Subcutaneous abdominal adipose tissue (tissue), 5 donors: Measurements from ENCODE around the gene SH3PXD2B.

Experiments used
- H3K27ac ChIP-seq: one replicate; pipeline ENCODE4 v1.7.0; 2013; ENCODE audit warnings: low read depth, mild to moderate bottlenecking, inconsistent platforms, low read length, moderate library complexity
- H3K27me3 ChIP-seq, 5 donors: one replicate each; pipeline ENCODE4 v1.7.0; 2013; ENCODE audit warnings: low read length in 5 of 5, inconsistent platforms in 1 of 5; ENCODE audit not compliant: control insufficient read depth in 5 of 5, insufficient read depth in 4 of 5
- H3K36me3 ChIP-seq, 5 donors: one replicate each; pipeline ENCODE4 v1.7.0; 2013; ENCODE audit warnings: low read length in 5 of 5; ENCODE audit not compliant: control insufficient read depth in 5 of 5, insufficient read depth in 5 of 5
- H3K4me1 ChIP-seq, 5 donors: one replicate each; pipeline ENCODE4 v1.7.0; 2013; ENCODE audit warnings: low read length in 5 of 5, mild to moderate bottlenecking in 3 of 5, moderate library complexity in 1 of 5; ENCODE audit not compliant: control insufficient read depth in 5 of 5, insufficient read depth in 5 of 5
- H3K4me3 ChIP-seq, 5 donors: one replicate each; pipeline ENCODE4 v1.7.0; 2013; ENCODE audit warnings: low read length in 5 of 5, low read depth in 1 of 5
- H3K9ac ChIP-seq, 5 donors: one replicate each; pipeline ENCODE4 v1.7.0; 2013; ENCODE audit warnings: low read length in 5 of 5, mild to moderate bottlenecking in 4 of 5, moderate library complexity in 3 of 5
- H3K9me3 ChIP-seq, 5 donors: one replicate each; pipeline ENCODE4 v1.7.0; 2013; ENCODE audit warnings: low read length in 5 of 5; ENCODE audit not compliant: control insufficient read depth in 5 of 5
- donor health status: healthy.
- donor health status: healthy.
- donor health status: healthy.
- donor health status: healthy.
- donor health status: healthy.

Gene SH3PXD2B

DNA sequence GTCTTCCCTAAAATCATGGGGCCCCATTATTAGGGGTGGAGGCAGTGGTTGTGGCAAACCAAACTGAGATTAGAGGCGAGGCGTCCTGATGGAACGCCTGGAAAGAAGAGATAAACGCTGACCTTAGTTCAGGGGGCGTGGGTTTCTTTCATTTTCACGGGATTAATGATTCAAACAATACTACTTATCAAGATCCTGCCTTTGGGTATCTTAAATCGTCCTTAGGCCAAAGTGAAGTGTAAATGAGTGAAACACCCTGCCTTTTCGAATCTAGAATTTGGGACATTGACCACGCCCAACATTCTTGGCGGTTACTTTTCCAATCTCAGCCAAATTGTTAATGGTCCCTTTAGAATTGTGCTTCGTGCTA lies 169.7 kb downstream of the SH3PXD2B start:
- H3K4me3 ChIP-seq: peak overlapping the region; percentile 76 to 94 (median 84)
- peak overlapping the region in 4 of 5 donors; percentile 73 to 82 (median 80) for H3K9ac ChIP-seq
- H3K27ac ChIP-seq: peak overlapping the region; percentile 71
- peaks cover 0 to 34% (median 23%) of the 10 kb centered on the region in 5 donors for H3K4me1 ChIP-seq
- no peaks in the 10 kb centered on the region for H3K9me3 ChIP-seq
- no peaks in the 10 kb centered on the region for H3K27me3 ChIP-seq
- no peaks in the 10 kb centered on the region for H3K36me3 ChIP-seq

DNA sequence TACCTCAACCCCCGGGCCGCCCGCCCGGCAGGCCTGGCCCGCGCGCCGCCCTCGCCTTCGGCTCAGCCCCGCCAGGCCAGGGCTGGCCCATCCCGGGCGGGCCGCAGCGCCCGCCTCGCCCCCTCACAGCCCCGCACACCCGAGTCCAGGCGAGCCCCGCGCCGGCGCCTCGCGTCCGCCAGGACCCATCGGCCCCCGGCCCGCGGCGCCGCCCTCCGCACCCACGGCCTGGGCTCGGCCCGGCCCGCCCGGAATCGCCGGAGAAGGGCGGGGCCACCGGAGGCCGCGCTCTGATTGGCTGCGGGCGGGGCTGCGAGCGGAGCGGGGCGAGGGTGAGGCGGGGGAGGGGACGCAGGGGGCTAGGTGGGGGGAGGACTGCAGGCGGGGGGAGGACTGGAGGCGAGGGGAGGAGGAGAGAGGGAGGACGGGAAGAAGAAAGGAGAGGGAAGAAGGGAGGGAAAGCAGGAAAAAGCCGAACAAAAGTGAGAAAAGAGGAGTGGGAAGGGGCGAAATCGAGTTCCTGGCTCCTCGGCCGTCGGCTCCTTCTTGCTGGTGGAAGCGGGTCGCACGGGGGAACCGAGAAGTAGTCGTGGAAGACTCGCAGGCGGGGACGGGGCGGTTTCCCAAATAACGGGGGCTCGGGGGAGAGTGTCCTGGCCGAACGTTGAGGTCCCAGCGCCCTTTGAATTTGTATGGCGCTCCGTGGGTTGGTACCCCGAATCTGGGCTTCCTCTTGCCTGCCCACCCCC lies 170.3 kb downstream of the SH3PXD2B start:
- no peaks in the 10 kb centered on the region for H3K36me3 ChIP-seq
- no peaks in the 10 kb centered on the region for H3K27me3 ChIP-seq
- peak overlapping the region; percentile 71 for H3K27ac ChIP-seq
- H3K9me3 ChIP-seq: no peaks in the 10 kb centered on the region
- H3K4me3 ChIP-seq: peak overlapping the region; percentile 80 to 94 (median 84)
- peak overlapping the region in 4 of 5 donors; percentile 73 to 82 (median 80) for H3K9ac ChIP-seq
- peaks cover 0 to 34% (median 23%) of the 10 kb centered on the region in 5 donors for H3K4me1 ChIP-seq

DNA sequence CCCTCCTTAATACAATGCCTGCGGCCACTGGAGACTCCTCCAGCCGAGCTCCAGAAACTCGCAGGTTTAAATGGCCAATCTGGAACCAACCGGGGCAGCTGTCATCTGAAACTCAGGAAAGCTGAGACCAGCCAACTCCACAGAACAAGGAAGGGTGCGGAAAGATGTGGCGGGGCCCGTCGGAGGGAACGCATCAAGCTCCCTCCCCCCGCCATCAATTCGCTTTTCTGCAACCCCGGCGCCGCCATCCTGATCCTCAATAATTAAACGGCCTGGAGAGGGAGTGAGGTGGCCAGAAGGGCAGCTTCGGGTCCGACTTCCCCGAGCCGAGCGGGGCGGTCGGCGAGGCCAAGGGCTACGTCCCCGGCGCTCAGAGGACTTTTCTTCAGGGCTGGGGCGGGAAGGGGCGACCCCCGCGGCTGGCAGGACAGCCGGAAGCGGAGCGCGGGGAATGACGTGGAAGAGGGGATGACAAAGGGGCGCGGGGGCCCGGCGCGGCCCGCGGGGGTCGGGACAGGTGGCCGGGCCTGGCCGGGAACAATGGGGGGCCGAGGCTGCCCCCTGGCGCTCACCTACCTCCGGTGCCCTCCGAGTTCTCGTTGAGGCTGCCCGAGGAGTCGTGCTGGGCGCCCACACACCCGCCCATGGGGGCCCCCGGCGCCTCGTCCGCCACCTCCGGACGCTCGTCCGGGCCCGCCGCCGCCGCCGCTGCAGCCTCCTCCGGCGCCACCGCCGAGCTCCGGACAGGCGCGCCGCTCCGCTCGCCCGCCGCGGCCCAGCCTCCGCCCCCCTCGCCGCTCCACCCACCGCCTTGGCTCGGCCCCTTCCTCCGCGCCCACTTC lies 171.1 kb downstream of the SH3PXD2B start, which contains the start of gene UBTD2:
TSS of gene UBTD2 (minus strand) at position 745 of the 842 bp plus-strand sequence. CDS start at position 646, 99 bp downstream.
- Histone ChIP-seq H3K36me3 (no peaks in the 10 kb centered on the region), H3K4me1 (peaks cover 0 to 34% (median 23%) of the 10 kb centered on the region in 5 donors), H3K27ac (peak within 1 kb of the TSS; percentile 75), H3K9ac (peak within 1 kb of the TSS; percentile 1 to 86 (median 84)), H3K4me3 (peak within 1 kb of the TSS; percentile 80 to 94 (median 84)), H3K27me3 (no peaks in the 10 kb centered on the region), H3K9me3 (no peaks in the 10 kb centered on the region)

DNA sequence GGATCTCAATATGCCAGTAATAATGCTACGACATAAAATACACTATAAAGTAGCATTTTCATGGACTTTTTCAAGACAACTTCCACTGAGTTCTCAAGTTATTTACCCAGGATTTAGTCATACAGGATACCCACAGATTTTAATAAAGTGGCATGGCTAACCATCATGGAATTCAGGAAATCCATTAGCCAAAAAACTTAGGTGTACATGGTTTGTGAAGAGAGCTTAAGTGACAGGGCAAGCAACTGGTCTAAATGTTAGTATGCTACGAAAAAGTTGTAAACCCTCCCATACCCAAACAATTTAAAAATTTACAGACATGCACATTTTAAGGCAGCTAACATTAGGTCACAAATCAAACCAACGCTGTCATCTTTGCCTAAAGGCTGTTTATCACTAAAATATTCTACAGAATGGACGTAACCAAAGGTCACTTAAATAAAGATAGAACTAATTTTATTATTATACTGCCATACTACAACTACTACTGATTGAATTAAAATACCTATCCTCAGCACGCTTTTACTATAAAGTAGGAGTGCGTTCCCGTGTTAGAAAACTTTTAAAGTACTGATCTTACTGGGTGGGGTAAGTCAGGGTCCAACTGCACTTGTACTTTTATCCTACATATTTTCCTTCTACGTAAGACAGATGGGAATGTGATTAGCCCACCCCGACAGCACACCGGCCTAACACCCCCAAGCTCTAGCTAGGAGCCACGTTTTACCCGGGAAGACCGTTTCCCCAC lies 171.9 kb downstream of the SH3PXD2B start:
- Histone ChIP-seq H3K9me3 (no peaks in the 10 kb centered on the region), H3K27me3 (no peaks in the 10 kb centered on the region), H3K36me3 (no peaks in the 10 kb centered on the region), H3K4me3 (peak overlapping the region; percentile 74 to 81 (median 80)), H3K9ac (peak overlapping the region; percentile 1 to 86 (median 84)), H3K27ac (peak overlapping the region; percentile 75), H3K4me1 (peaks cover 0 to 34% (median 23%) of the 10 kb centered on the region in 5 donors)

DNA sequence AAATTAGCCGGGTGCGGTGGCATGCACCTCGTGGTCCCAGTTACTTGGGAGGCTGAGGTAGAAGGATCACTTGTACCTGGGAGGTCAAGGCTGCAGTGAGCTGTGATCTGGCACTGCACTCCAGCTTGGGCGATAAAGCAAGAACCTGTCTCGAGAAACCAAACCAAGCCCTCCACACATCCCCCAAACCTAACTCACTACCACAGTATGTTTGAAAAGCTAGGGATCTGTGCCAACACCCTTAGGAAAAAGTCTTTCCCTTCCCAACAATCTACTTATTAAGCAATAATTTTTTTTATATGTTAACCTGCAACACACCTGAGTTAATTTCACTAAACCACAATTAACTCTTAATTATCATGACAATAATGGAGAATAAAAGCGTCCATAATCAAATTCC lies 173.0 kb downstream of the SH3PXD2B start:
- no peak overlapping the region for H3K27ac ChIP-seq
- no peak overlapping the region for H3K4me3 ChIP-seq

DNA sequence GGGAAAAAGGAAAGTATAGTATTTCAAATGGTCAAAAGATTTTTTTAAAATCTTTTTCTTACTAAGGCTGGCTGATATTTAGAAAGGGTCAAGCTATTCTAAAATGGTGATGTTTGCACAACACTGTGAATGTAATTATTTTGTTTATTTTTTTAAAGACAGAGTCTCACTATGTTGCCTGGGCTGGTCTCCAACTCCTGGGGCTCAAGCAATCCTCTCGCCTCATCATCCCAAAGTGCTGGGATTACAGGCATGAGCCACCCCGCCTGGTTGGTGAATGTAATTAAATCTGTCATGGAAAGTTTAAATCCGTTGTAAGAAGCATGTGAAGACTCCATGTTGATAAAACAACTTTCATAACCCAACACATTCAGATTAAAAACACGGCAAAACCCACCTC lies 173.4 kb downstream of the SH3PXD2B start:
- H3K4me3 ChIP-seq: no peak overlapping the region
- peaks cover 0 to 39% (median 23%) of the 10 kb centered on the region in 5 donors for H3K4me1 ChIP-seq
- no peaks in the 10 kb centered on the region for H3K9me3 ChIP-seq
- no peaks in the 10 kb centered on the region for H3K36me3 ChIP-seq
- H3K27me3 ChIP-seq: no peaks in the 10 kb centered on the region
- no peak overlapping the region for H3K27ac ChIP-seq
- no peak overlapping the region for H3K9ac ChIP-seq

More for the DNA sequence above, 173.0 kb downstream of the SH3PXD2B start:
- H3K27me3 ChIP-seq: no peaks in the 10 kb centered on the region
- no peaks in the 10 kb centered on the region for H3K9me3 ChIP-seq
- H3K9ac ChIP-seq: peak overlapping the region in 1 of 5 donors; percentile 35
- peaks cover 0 to 39% (median 23%) of the 10 kb centered on the region in 5 donors for H3K4me1 ChIP-seq
- H3K36me3 ChIP-seq: no peaks in the 10 kb centered on the region

DNA sequence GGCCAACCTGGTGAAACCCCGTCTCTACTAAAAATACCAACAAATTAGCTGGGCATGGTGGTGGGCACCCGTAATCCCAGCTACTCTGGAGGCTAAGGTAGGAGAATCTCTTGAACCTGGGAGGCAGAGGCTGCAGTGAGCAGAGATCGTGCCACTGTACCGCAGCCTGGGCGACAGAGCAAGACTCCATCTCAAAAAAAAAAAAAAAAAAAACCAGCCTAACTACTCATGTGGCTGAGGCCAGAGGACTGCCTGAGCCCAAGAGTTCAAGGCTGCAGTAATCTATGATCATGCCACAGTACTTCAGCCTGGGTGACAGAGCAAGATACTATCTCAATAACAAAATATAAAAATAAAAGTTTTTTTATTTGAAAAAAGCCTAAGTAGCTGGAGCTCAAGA lies 174.0 kb downstream of the SH3PXD2B start:
- Histone ChIP-seq H3K27ac (no peak overlapping the region), H3K9ac (no peak overlapping the region), H3K36me3 (no peaks in the 10 kb centered on the region), H3K4me3 (no peak overlapping the region), H3K9me3 (no peaks in the 10 kb centered on the region), H3K4me1 (peaks cover under 1 to 39% (median 23%) of the 10 kb centered on the region in 5 donors), H3K27me3 (no peaks in the 10 kb centered on the region)

DNA sequence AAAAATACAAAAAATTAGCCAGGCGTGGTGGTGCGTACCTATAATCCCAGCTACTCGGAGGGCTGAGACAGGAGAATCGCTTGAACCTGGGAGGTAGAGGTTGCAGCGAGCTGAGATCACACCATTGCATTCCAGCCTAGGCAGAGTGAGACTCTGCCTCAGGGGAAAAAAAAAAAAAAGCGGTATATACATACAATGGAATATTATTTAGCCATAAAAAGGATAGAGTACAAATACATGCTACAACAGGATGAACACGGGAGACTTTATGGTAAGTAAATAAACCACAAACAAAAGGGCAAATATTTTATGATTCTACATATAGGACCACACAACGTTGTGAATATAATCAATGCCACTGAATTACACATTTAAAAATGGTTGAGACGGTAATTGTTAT lies 176.0 kb downstream of the SH3PXD2B start:
- Histone ChIP-seq H3K27ac (no peak overlapping the region), H3K36me3 (no peaks in the 10 kb centered on the region), H3K9ac (no peak overlapping the region), H3K9me3 (no peaks in the 10 kb centered on the region), H3K4me3 (no peak overlapping the region), H3K4me1 (peaks cover 3 to 29% (median 12%) of the 10 kb centered on the region in 5 donors), H3K27me3 (no peaks in the 10 kb centered on the region)

DNA sequence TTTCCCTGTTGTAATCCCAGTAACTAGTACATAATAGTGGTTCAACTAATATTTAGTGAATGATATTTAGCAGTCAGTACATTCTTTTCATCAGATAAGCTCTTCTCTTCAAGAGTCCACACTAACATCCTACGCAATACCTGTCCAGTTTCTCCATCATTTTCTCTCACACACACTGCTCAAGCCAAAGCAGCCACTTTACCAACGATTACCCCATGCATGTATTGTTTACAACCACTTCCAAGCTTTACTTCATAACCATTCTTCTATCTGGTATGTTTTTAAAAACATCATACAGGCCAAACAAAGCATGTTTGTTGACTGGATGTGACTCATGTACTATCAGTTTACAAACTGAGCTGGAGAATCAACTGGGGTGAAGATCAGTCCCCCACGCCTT lies 178.1 kb downstream of the SH3PXD2B start:
- H3K9ac ChIP-seq: no peak overlapping the region
- H3K9me3 ChIP-seq: no peaks in the 10 kb centered on the region
- H3K4me1 ChIP-seq: peaks cover 0 to 9% (median 3%) of the 10 kb centered on the region in 5 donors
- H3K4me3 ChIP-seq: no peak overlapping the region
- no peaks in the 10 kb centered on the region for H3K27me3 ChIP-seq
- no peak overlapping the region for H3K27ac ChIP-seq
- no peaks in the 10 kb centered on the region for H3K36me3 ChIP-seq
